ENCODE data around the gene FBLL1.
"Not testable (repeated sequence)": the region's sequence is repeated elsewhere in the genome, so short reads cannot be mapped to it uniquely, and the experiment has no call there.

- not testable (repeated sequence) for TF ChIP-seq EZH2 (IDR thresholded peaks at IDR 0.05; ENCODE audit: borderline replicate concordance, low read depth, low read length, poor library complexity, severe bottlenecking); CTCF (conservative IDR thresholded peaks at IDR 0.05; ENCODE audit: low read depth, low read length)
Observed at GRCh38 chr5:168573663-168574062, 44.6 kb downstream of the FBLL1 start.

Measured in A673 (cell line).